GM12875 (cell line): ENCODE data around the gene F2.

Source experiments
- H3K4me3 ChIP-seq: one replicate; pipeline ENCODE4 v1.5.1; 2011; ENCODE audit warnings: low read depth, low read length, control low read depth
- CTCF ChIP-seq: IDR thresholded peaks from 2 replicates; pipeline ENCODE4 v1.5.1; 2011; ENCODE audit warnings: low read depth, mild to moderate bottlenecking, control low read depth, inconsistent platforms, low read length, moderate library complexity, borderline replicate concordance; ENCODE audit not compliant: insufficient read depth

The F2 gene

GRCh38 chr11:46695345-46696211 is 23.4 kb upstream of the F2 start:
- no peak overlapping the region for H3K4me3 ChIP-seq
- no peak for TF ChIP-seq CTCF

GRCh38 chr11:46696212-46696558 is 22.8 kb upstream of the F2 start:
- H3K4me3 ChIP-seq = no peak overlapping the region
- no peak for TF ChIP-seq CTCF

DNA sequence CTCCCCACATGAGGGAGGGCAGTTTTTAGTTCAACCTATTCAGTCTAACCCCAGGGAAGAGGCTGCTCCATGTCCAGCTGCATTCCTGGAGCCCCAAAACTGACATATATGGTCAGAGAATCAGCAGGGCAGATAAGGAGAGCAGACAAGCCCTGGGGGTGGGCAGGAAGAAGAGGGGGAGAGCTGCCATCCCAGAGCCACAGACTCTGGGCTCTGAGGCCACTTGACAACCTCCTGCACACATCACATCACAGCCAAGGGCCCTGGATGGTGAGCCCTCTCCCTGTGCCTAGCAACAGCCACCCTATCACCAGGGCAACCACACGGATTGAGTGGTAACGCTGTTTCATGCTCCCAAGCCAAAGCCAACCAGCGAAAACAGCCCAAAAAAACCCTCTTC is 21.7 kb upstream of the F2 start:
- no peak overlapping the region for H3K4me3 ChIP-seq
- TF ChIP-seq CTCF = no peak

GRCh38 chr11:46697723-46698122 is 21.3 kb upstream of the F2 start:
- H3K4me3 ChIP-seq = no peak overlapping the region
- TF ChIP-seq CTCF = no peak

GRCh38 chr11:46698597-46698996 is 20.4 kb upstream of the F2 start:
- no peak for TF ChIP-seq CTCF
- no peak overlapping the region for H3K4me3 ChIP-seq

DNA sequence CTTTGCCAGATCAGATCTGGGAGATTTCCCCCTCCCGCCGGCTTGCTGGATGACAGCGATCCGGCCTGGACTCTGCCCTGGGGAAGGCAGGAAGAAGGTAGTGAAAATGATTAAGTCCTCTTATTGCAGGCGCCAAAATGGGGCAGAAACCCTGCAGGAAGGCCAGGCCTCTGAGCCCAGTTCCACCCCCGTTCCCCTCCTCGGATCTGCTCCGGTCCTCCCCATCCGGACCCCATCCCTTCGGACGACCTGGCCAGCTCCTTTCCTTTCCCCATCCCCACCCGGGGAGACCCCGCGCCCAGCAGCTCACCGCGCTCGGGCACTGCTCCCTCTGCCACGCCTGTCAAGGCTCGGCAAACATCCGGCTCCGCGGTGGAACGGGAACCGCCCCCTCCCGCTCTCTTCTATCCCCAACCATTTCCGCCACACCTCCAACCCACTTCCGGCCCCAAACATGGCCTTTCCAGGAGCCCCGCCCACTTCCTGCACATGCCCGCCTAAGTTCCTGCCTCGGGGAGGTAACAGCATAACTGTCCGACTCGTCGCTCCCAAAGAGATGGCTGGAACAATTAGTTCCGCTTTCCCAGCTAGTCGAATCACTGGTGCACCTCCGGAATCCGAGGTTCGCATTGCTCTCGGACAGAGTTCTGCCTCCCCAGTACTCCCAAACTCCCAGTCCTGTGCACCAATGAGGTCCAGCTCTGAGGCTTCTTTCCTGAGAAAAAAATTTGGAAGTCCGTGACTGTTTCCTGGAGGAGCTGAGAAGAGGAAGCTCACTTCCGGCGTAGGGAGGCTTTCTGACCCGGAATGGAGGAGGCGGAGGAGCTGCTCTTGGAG is 18.6 kb upstream of the F2 start, which contains the start of the genes ARHGAP1 and ZNF408:
Gene ARHGAP1 (minus strand): TSS at position 379 of the 837 bp plus-strand sequence. CDS start 4,512 bp downstream, outside the sequence.
Gene ZNF408 (plus strand): TSS at position 791 of the 837 bp plus-strand sequence. CDS start 17 bp downstream, at position 808.
- peak within 1 kb of the TSS; percentile 90 for H3K4me3 ChIP-seq
- no peak for TF ChIP-seq CTCF
